CD4-positive, alpha-beta T cell treated with Interleukin-2 at 100 ng/mL for 4 hours (primary cell): ENCODE measurements around the gene CRTAC1.

ENCODE experiments used
- DNase-seq: peaks from one replicate; pipeline ENCODE4 v3.0.0-alpha.2; 2020; ENCODE audit warnings: low spot score

CRTAC1 gene

DNA sequence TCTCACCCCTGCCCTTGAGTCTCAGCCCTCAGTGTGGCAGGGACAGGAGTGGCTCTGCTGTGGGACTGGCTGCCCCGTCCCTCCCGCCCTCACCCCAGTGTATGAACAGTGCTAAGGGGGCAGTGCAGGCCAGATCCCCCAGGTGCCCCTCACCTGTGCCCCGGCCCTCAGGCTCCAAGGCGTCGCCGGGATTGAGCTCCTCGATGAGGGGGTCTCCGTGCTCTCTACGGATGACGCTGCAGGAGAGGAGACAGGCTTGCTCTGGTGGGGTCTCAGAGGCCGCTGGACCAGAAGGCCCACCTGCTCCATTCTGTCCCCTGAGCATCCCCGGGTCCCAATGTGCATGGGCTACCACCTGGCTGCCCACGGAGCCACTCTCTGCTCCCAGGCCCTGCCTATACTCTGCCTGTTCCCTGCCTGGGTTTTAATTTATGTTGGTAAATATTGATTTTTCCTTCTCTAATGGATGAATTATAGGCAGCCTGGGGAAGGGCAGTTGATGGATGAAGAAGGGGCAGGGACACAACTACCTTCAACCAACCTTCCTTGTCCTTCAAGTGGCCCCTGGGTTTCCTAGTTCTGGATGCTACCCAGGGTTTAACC, 133.6 kb downstream of the CRTAC1 start:
- DNase-seq = no peak

GRCh38 chr10:97895915-97896314, 134.5 kb downstream of the CRTAC1 start:
- DNase-seq = no peak

- no peak for DNase-seq
These were observed 135.3 kb downstream of the CRTAC1 start for GRCh38 chr10:97895084-97895483.

GRCh38 chr10:97894092-97894491, 136.3 kb downstream of the CRTAC1 start:
- no peak for DNase-seq

DNA sequence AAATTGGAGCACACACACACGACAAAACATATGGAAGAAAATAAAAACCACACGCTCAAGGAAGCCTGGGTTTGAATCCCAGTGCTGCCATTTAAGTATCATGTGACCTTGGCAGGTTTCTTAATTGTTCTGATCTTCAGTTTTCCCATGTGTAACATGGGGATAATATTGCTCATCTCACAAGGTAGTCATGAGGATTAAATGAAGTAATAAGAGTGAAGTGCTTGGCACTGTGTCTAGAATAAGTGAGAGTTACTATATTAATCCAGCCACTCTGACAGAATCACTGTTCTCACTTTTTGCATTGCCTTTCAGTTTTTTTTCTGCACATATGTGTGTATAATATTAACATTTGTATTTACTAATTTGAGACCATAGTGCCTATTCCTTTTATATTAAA, 137.5 kb downstream of the CRTAC1 start:
- no peak for DNase-seq

- DNase-seq = no peak
These were observed 137.9 kb downstream of the CRTAC1 start for GRCh38 chr10:97892506-97892905.

- DNase-seq = no peak
These were observed 138.8 kb downstream of the CRTAC1 start for GRCh38 chr10:97891497-97892167.

DNA sequence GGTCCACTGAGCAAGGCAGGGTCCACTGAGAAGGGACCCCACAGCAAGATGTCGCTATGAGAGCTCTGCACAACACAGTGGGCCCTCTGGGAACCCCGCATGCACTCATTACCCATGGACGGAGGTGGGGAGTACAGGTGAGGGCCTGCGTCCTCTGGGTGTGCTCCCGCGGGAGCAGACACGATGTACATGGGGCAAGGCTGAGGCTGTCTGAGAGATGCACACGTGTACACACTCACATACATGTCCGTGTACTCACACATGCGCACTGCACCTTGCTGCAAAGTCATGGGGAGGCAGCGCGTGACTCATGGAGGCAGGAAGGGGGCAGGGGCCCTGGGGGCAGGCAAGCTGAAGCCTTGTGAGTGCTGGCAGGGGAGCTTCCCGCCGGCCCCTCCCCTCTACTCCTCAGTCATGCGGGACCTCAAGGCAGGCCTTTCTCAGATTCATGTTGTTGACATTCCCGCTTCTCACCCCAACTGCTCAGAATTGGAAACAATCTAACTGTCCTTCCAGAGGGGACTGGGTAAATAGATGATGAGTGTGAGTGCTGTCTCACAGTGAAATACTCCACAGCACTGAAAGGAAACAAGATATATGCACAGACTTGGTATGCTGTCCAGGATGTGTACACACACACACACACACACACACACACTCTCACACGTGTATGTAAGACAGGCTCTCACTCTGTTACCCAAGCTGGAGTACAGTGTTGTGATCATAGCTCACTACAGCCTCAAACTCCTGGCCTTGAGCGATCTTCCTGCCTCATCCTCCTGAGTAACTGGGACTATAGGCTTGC, 140.8 kb downstream of the CRTAC1 start:
- DNase-seq = no peak

- DNase-seq = no peak
These were observed 141.7 kb downstream of the CRTAC1 start for GRCh38 chr10:97888641-97889262.

GRCh38 chr10:97888134-97888533, 142.3 kb downstream of the CRTAC1 start:
- DNase-seq = no peak

- no peak for DNase-seq
These were observed 143.0 kb downstream of the CRTAC1 start for GRCh38 chr10:97887399-97887798.

DNA sequence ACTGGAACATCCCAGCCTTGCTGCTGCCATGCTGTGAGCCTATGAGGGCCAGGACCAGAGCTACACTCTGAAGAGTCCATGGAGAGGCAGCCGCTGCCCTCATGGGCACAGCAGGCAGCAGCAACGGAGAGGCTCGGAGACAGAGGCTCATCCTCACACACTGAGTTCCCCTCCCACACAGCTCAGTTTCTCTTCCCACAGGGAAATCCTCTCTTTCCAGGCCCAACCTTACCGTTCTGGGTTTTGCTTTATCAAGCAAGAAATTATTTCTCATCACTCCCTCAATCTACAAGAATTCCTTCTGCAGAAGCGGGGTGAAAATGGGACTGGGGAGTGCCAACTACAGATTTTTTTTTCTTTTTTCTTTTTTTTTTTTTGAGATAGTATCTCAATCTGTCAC, 144.1 kb downstream of the CRTAC1 start:
- DNase-seq = no peak

DNA sequence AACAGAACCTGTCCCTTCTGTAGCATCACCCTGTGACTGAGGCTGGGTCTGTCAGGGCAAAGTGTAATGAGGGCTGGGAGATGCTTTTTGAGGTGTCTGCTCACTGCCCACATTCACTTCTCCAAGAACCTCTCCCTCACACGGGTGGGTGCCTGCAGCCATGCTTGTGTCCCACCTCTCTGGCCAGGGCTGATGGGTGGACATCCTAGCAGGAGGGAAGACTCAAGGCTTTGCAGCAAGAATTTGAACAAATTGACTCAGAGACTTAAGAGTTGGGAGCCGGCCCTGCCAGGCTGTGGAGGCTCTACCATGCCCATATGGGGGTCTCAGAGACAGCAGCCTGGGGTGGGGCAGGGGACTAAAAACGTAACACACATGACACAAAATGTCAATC, 147.3 kb downstream of the CRTAC1 start:
- DNase-seq = no peak

GRCh38 chr10:97882142-97883091, 148.0 kb downstream of the CRTAC1 start:
- peak; percentile 28 for DNase-seq

- no peak for DNase-seq
These were observed 150.3 kb downstream of the CRTAC1 start for GRCh38 chr10:97880109-97880508.

DNA sequence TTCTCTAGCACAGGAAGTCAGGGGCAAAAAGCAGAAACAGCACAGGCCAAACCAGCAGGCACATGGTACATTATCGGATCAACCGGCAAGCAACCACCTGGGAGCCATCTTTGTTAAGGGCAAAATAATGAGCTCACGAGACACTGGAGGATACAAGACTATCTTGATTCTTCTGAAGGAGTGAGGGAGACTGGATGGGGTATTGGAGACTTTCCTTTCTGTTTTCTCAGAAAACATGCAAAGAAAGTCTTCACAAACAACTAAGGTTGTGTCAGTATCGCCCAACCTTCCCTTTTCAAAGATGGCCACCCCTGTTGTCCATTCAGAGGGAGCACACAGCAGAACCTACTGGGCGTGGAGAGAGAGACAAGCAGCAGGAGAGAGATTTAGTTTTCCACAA, 151.2 kb downstream of the CRTAC1 start:
- no peak for DNase-seq

DNA sequence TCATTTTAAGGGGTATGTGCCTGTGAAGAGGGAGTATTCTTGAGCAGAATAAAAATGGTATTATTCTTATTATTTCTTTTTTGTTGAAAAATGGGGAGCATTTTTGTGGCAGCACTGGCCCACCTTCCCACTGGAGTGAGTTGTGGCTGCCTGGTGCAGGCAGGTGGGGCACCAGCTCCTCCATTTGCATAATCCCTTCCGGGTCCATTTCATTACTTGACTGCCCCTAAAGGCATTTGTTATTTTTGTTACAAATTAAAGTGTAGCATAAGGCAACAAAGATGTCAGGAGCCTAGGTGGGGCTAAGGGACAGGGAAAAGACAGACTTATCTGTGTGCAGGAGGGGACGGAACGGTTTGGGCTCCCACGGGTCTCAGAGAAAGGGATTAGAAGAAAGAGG, 154.0 kb downstream of the CRTAC1 start:
- no peak for DNase-seq

- DNase-seq = no peak
These were observed 155.0 kb downstream of the CRTAC1 start for GRCh38 chr10:97875391-97875790.

GRCh38 chr10:97874332-97874731, 156.1 kb downstream of the CRTAC1 start:
- no peak for DNase-seq

DNA sequence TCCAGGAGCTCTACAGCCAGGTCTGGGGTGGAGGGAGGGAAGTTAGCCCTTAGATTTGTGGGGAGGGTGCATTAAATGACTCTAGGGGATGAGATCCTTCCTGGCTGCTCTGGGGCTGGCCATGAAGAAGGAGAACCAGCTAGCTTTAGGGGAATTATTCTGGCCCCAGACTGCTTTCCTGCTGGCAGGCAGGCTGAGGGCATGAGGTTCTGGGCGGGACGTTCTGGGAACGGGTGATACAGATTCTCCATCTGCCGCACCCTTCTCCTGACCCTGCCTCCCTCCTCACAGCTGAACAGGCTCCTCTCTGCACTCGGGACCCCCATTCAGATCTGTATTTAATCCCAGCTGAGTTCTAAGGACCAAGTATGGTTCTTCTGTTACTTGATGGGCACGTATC, 156.9 kb downstream of the CRTAC1 start:
- no peak for DNase-seq

- DNase-seq = no peak
These were observed 159.4 kb downstream of the CRTAC1 start for GRCh38 chr10:97870990-97871389.
